GM06990 (cell line): ENCODE results near the gene TMEM92.

Experiments
- DNase-seq: peaks from one replicate; pipeline ENCODE4 v3.0.0-alpha.2; 2011; ENCODE audit not compliant: insufficient read length; ENCODE audit errors: extremely low read depth
- H3K27me3 ChIP-seq: replicated peaks from 2 replicates; pipeline ENCODE4 v1.6.0; 2011; ENCODE audit warnings: low read length; ENCODE audit not compliant: control insufficient read depth, insufficient read depth
- H3K36me3 ChIP-seq: 2 replicates; pipeline ENCODE4 v1.5.1; 2011; ENCODE audit warnings: low read length; ENCODE audit not compliant: control insufficient read depth, insufficient read depth
- H3K4me3 ChIP-seq: replicated peaks from 2 replicates; pipeline ENCODE4 v1.5.1; 2011; ENCODE audit warnings: low read depth, mild to moderate bottlenecking, control low read depth, low read length
- TF ChIP-seq, protein P1 (sequence below): IDR thresholded peaks from 2 replicates; pipeline ENCODE4 v1.5.1; 2011; ENCODE audit warnings: low read length, control low read depth, mild to moderate bottlenecking, inconsistent platforms; ENCODE audit not compliant: insufficient read depth, poor library complexity, severe bottlenecking

Gene TMEM92

DNA sequence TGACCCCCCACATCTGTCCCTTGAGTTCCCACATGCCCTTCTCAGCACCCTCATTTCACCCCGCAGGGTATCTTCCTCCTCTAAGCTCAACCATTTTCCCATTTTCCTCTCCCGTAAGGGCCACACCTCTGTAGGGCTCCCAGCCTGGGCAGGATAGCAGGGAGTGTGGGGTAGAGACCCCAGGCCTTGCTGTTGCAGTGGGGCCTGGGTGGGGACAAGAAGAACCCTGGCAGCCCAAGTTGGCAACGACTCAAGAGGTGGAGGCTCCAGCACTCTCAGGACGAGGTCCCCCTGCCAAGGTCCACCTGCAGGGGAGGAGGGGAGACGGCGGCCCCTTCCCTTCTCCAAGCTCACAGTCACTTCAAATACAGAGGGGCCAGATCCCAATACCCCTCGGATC, 2.0 kb upstream of the TMEM92 start:
- H3K4me3 ChIP-seq, result no peak overlapping the region
- H3K27me3 ChIP-seq, result no peaks in the 10 kb centered on the region; the same call in 1 of the 2 replicates
- H3K36me3 ChIP-seq, result no peaks in the 10 kb centered on the region
- no peak for DNase-seq
- TF ChIP-seq, protein P1, sequence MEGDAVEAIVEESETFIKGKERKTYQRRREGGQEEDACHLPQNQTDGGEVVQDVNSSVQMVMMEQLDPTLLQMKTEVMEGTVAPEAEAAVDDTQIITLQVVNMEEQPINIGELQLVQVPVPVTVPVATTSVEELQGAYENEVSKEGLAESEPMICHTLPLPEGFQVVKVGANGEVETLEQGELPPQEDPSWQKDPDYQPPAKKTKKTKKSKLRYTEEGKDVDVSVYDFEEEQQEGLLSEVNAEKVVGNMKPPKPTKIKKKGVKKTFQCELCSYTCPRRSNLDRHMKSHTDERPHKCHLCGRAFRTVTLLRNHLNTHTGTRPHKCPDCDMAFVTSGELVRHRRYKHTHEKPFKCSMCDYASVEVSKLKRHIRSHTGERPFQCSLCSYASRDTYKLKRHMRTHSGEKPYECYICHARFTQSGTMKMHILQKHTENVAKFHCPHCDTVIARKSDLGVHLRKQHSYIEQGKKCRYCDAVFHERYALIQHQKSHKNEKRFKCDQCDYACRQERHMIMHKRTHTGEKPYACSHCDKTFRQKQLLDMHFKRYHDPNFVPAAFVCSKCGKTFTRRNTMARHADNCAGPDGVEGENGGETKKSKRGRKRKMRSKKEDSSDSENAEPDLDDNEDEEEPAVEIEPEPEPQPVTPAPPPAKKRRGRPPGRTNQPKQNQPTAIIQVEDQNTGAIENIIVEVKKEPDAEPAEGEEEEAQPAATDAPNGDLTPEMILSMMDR, result no peak

DNA sequence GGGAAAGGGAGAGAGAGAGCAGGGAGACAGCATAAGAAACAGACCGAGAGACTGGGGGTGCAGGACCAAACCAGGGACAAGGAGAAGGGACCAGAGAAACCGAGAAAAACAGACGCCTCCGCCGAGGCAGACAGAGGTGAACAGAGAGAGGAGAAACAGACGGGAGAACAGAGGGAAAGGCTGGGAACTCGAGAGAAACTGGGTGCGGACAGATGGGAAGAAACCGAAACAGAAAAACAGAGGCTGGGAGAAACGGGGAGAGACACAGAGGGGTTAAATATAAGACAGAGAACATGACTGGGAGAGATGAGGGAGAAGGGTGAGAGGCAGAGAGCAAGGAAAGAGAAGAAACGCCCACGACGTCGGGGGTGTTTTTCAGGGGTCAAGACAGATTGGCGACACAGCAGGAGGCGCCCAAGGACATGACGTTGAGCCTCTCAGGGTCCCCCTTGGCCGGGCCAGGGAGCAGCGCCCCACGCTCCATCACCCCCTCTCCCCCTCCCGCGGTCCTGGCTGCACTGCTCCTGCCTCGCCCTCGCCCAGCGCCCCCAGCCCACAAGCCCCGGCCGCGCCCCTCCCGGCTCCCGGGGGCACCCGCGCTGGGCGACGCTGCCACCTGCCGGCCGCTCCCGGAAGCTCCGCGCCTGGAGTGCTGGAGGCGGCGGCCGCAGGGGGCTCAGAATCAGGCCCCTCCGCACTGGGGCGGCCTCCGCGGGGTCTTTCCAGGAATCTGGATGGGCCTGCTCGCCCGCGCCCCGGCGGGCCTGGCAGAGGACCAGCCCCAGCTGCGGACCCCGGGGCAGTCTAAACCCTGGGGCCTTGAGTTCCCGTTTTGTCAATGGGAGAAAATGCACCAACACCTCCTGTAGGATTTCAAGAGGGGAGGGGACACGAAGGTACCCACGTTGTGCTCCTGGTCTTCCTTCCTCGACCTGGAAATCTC, 1.3 kb upstream of the TMEM92 start:
- H3K4me3 ChIP-seq, result peak overlapping the region; percentile 46
- H3K36me3 ChIP-seq, result no peaks in the 10 kb centered on the region
- TF ChIP-seq, protein P1, result peak; percentile 34
- H3K27me3 ChIP-seq, result no peaks in the 10 kb centered on the region; the same call in 1 of the 2 replicates
- peak; percentile 28 for DNase-seq

DNA sequence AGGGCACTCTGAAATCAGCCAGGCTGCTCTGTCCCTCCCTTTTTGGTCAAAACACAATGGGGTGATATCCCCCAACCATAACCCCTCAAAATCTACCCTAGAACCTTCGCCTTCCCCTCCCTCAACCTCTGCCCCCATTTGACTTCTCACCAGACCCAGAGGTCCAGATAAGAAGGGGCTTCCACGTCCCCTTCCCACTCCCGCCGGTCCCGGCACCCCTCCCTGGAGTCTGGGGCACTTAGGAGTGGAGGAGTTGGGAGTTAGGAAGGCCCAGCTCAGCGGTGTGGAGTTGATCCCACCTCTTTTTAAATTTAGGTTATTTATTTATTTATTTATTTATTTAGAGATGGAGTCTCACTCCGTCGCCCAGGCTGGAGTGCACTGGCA, 619 bp upstream of the TMEM92 start:
- no peaks in the 10 kb centered on the region; the same call in 1 of the 2 replicates for H3K27me3 ChIP-seq
- no peaks in the 10 kb centered on the region for H3K36me3 ChIP-seq
- no peak for DNase-seq
- TF ChIP-seq, protein P1, result no peak
- no peak overlapping the region for H3K4me3 ChIP-seq

DNA sequence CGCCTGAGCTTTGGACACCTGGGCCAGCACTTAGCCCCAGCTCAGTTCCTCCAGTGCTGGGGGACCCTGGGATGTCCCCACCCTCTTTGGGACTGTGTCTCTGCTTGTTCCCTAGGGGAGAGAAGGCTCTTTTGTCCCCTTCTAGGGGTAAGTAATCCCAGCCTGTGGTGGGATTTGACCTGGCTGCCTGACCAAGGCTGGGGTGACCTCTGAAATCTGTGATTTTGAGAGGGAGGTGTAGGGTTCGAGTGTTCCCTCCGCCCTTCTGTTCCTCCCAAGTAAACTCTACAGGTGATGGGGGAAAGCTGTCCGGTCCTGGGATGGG, 593 bp downstream of the TMEM92 start:
- Histone ChIP-seq H3K36me3 (no peaks in the 10 kb centered on the region), H3K4me3 (no peak overlapping the region), H3K27me3 (no peaks in the 10 kb centered on the region; the same call in 1 of the 2 replicates)
- DNase-seq, result no peak
- TF ChIP-seq, protein P1, result no peak

DNA sequence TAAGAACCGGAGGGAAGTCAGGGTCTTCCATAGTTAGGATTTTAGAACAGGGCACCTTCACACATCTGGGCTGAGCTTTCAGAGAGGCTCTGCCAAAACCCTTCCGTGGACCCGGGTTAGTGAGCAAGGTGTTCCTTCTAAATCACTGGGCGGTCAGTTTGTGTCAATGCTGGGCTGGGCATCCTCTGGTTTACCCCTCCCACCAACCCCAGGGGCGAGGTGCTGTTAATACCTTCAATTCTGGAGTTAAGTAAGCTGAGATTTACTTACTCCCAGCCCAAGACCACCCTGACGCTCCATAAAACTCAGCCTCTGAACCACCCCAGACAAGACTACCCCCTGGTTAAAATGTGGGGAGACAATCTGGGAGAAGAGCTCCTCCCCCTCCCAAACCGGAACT, 1.0 kb downstream of the TMEM92 start:
- no peak overlapping the region for H3K4me3 ChIP-seq
- DNase-seq, result no peak
- H3K27me3 ChIP-seq, result no peaks in the 10 kb centered on the region; the same call in 1 of the 2 replicates
- no peaks in the 10 kb centered on the region for H3K36me3 ChIP-seq
- TF ChIP-seq, protein P1, result no peak
